B cell (primary cell): Measurements from ENCODE around the gene GORASP1. TPM values are rescaled to one million over a fixed set of nuclear protein-coding genes. Genes with fewer than 3 reads are reported as not detected.

Source experiments
- ATAC-seq: fragments of 200-7000 bp; cut with Tn5 transposase; one replicate; pipeline ENCODE4 v1.10.0; 2021; ENCODE audit warnings: low read depth, mild to moderate bottlenecking, moderate number of reproducible peaks, moderate library complexity
- CTCF ChIA-PET: fragments of 350-600 bp; sonication (Branson Sonifier 250); formaldehyde crosslinking; loops from one replicate; lab custom pipeline; 2021; ENCODE audit warnings: antibody characterized with exemption, inconsistent platforms; lab: Charles Lee
- POLR2A ChIA-PET: fragments of 350-600 bp; sonication (Branson Sonifier 250); formaldehyde crosslinking; loops from one replicate; lab custom pipeline; 2021; ENCODE audit warnings: antibody characterized with exemption; lab: Charles Lee
- DNase-seq: peaks from one replicate; pipeline ENCODE4 v3.0.0; 2013
- H2AFZ ChIP-seq: 2 replicates; pipeline ENCODE4 v1.6.1; 2012; ENCODE audit warnings: mild to moderate bottlenecking, low read depth, low read length; ENCODE audit not compliant: insufficient read depth, poor library complexity, severe bottlenecking
- H3K27ac ChIP-seq, 2 donors: 1 replicate in 1 of 2; 2 replicates in 1 of 2; pipeline ENCODE4 v1.5.1; 2012 to 2013; ENCODE audit warnings: low read length in 2 of 2, mild to moderate bottlenecking in 2 of 2, moderate library complexity in 1 of 2
- H3K27me3 ChIP-seq, 4 experiments: fragments of 200-600 bp in 1 of 4; sonication (generic) in 1 of 4; replicated peaks in 1 of 4; 1 replicate in 2 of 4; 2 replicates in 2 of 4; pipeline versions ENCODE4 v1.6.1 to v1.7.0; 2013 to 2016; ENCODE audit warnings: low read length in 3 of 4, mild to moderate bottlenecking in 2 of 4, mixed read lengths in 1 of 4, moderate library complexity in 1 of 4; ENCODE audit not compliant: insufficient read depth in 4 of 4, control insufficient read depth in 3 of 4; ENCODE audit errors: control extremely low read depth in 1 of 4
- H3K36me3 ChIP-seq, 2 experiments: replicated peaks in 1 of 2; 1 replicate in 1 of 2; 2 replicates in 1 of 2; pipeline versions ENCODE4 v1.6.1 to v1.7.1; 2013; ENCODE audit warnings: low read length in 1 of 2; ENCODE audit not compliant: insufficient read depth in 2 of 2, control insufficient read depth in 1 of 2; ENCODE audit errors: control extremely low read depth in 1 of 2, extremely low read depth in 1 of 2
- H3K4me1 ChIP-seq, 2 donors: fragments of 200-600 bp in 1 of 2; sonication (generic) in 1 of 2; 1 replicate in 1 of 2; 2 replicates in 1 of 2; pipeline versions ENCODE4 v1.5.1 to v1.6.1; 2013 to 2017; ENCODE audit warnings: low read length in 2 of 2; ENCODE audit not compliant: control insufficient read depth in 2 of 2, insufficient read depth in 2 of 2
- H3K4me2 ChIP-seq: replicated peaks from 2 replicates; pipeline ENCODE3; 2012; ENCODE audit warnings: mild to moderate bottlenecking, low read depth, low read length; ENCODE audit not compliant: poor library complexity, severe bottlenecking
- H3K4me3 ChIP-seq, 5 experiments: fragments of 200-600 bp in 1 of 5; sonication (generic) in 1 of 5; 1 replicate in 3 of 5; 2 replicates in 2 of 5; pipeline versions ENCODE4 v1.5.1 to v1.7.0; 2011 to 2016; ENCODE audit warnings: low read length in 4 of 5, mild to moderate bottlenecking in 4 of 5, low read depth in 2 of 5, control low read depth in 1 of 5, moderate library complexity in 1 of 5; ENCODE audit not compliant: insufficient read depth in 1 of 5; ENCODE audit errors: control extremely low read depth in 1 of 5, extremely low read depth in 1 of 5
- H3K79me2 ChIP-seq: fragments of 200-600 bp; sonication (generic); one replicate; pipeline ENCODE4 v1.6.0; 2016; ENCODE audit warnings: low read length; ENCODE audit not compliant: control insufficient read depth, insufficient read depth
- H3K9ac ChIP-seq: fragments of 200-600 bp; sonication (generic); 2 replicates; pipeline ENCODE4 v1.6.1; 2017; ENCODE audit warnings: mild to moderate bottlenecking, low read length, moderate library complexity
- H3K9me3 ChIP-seq, 3 donors: one replicate each; pipeline versions ENCODE4 v1.6.1 to v1.7.1; 2013; ENCODE audit warnings: low read length in 2 of 3; ENCODE audit not compliant: control insufficient read depth in 2 of 3, insufficient read depth in 1 of 3; ENCODE audit errors: control extremely low read depth in 1 of 3
- H4K20me1 ChIP-seq: 2 replicates; pipeline ENCODE4 v1.6.0; 2012; ENCODE audit warnings: mild to moderate bottlenecking, low read length; ENCODE audit not compliant: insufficient read depth, control insufficient read depth, poor library complexity, severe bottlenecking
- H3K27ac Mint-ChIP-seq: one replicate; pipeline ENCODE4 v1.8.0; 2021; ENCODE audit warnings: mixed read lengths
- H3K27me3 Mint-ChIP-seq: one replicate; pipeline ENCODE4 v1.8.0; 2021; ENCODE audit warnings: mixed read lengths
- H3K4me1 Mint-ChIP-seq: one replicate; pipeline ENCODE4 v1.8.0; 2021; ENCODE audit warnings: mixed read lengths
- H3K4me3 Mint-ChIP-seq: one replicate; pipeline ENCODE4 v1.8.0; 2021; ENCODE audit warnings: mixed read lengths
- H3K9me3 Mint-ChIP-seq: one replicate; pipeline ENCODE4 v1.8.0; 2022; ENCODE audit warnings: mixed read lengths; ENCODE audit not compliant: insufficient read depth
- CTCF ChIP-seq: fragments of 200-600 bp; IDR thresholded peaks from one replicate; pipeline ENCODE4 v1.8.0; 2022; ENCODE audit warnings: antibody characterized with exemption, mild to moderate bottlenecking
- EZH2 ChIP-seq: IDR thresholded peaks from 2 replicates; pipeline ENCODE4 v1.6.1; 2012; ENCODE audit warnings: borderline replicate concordance, low read depth, mild to moderate bottlenecking, moderate library complexity, low read length; ENCODE audit not compliant: insufficient read depth, poor library complexity, severe bottlenecking
- WGBS: methylation state at CpG from one replicate; pipeline ENCODE4 v1.1.5; 2013; ENCODE audit warnings: missing lambda C conversion rate; ENCODE audit not compliant: insufficient coverage; 5-methylcytosine and 5-hydroxymethylcytosine counted together
- intact Hi-C: fragments of 100-400 bp; cut with micrococcal nuclease; formaldehyde crosslinking; loops from one replicate; pipeline ENCODE4 v1.10.0; 2022
- polyA plus RNA-seq: library from polyadenylated mRNA; depleted of rRNA; stranded (reverse); fragments of >200 nt; gene quantifications from 2 replicates; pipeline ENCODE4 v1.2.3, GENCODE V29; 2012
- total RNA-seq, 2 donors: library from RNA; stranded (reverse); fragments of 120-200 nt in 1 of 2; gene quantifications; 1 replicate in 1 of 2; 2 replicates in 1 of 2; pipeline versions ENCODE4 v1.2.3 to v1.2.4, GENCODE V29; 2013 to 2022

The GORASP1 gene
- total and polyA plus RNA-seq, 2 donors (not counting 1 experiment from before 2014, with no cell fraction given) = 81.7 to 84.0 TPM

- no peaks in the 10 kb centered on the region for H3K27me3 ChIP-seq
- no peak for ATAC-seq
- Mint-ChIP-seq H3K27me3 (no peaks in the 10 kb centered on the region), H3K27ac (peak overlapping the region; percentile 53), H3K4me1 (peaks cover 30% of the 10 kb centered on the region), H3K9me3 (no peaks in the 10 kb centered on the region), H3K4me3 (no peak overlapping the region)
- no peak overlapping the region for H3K4me2 ChIP-seq
- peaks cover 0 to 56% of the 10 kb centered on the region in 2 experiments for H3K36me3 ChIP-seq
- H3K4me1 ChIP-seq = peaks cover 22 to 27% of the 10 kb centered on the region in 2 donors
- H3K79me2 ChIP-seq = peaks cover 22% of the 10 kb centered on the region
- TF ChIP-seq EZH2 = no peak
- no peak for TF ChIP-seq CTCF
- ChIA-PET CTCF (interaction anchor here (1.0 kb wide), 1 partner anchor 11 kb away, joined by 3 read pairs; no protein-coding TSS in a partner anchor), POLR2A (no interaction called here)
- no peak overlapping the region for H3K9ac ChIP-seq
- no peak overlapping the region for H2AFZ ChIP-seq
- H3K27ac ChIP-seq = no peak overlapping the region
- H3K4me3 ChIP-seq = no peak overlapping the region
- no peak for DNase-seq
- H3K9me3 ChIP-seq = no peaks in the 10 kb centered on the region
- intact Hi-C loops = no loop called here
- 98% methylated on average over 5 of the region's 7 CpGs for WGBS
- H4K20me1 ChIP-seq = peaks cover 38% of the 10 kb centered on the region
Observed at GRCh38 chr3:39138804-39139415, 31.5 kb upstream of the GORASP1 start.

GRCh38 chr3:39137991-39138803 is 30.8 kb upstream of the GORASP1 start:
- Histone ChIP-seq H2AFZ (no peak overlapping the region), H3K27ac (no peak overlapping the region), H3K9ac (no peak overlapping the region), H3K9me3 (no peaks in the 10 kb centered on the region), H3K79me2 (peaks cover 15% of the 10 kb centered on the region), H3K4me1 (peaks cover 22 to 27% of the 10 kb centered on the region in 2 donors), H3K4me2 (no peak overlapping the region), H3K4me3 (no peak overlapping the region), H3K27me3 (no peaks in the 10 kb centered on the region), H3K36me3 (peaks cover 0 to 55% of the 10 kb centered on the region in 2 experiments), H4K20me1 (peaks cover 31% of the 10 kb centered on the region)
- ATAC-seq = no peak
- TF ChIP-seq EZH2 = no peak
- no peaks in the 10 kb centered on the region for H3K27me3 Mint-ChIP-seq
- intact Hi-C loops = no loop called here
- no peaks in the 10 kb centered on the region for H3K9me3 Mint-ChIP-seq
- POLR2A ChIA-PET = no interaction called here
- WGBS = 99% methylated on average over 6 of the region's 10 CpGs
- DNase-seq = no peak
- CTCF ChIA-PET = interaction anchor here (1.0 kb wide), 1 partner anchor 11 kb away, joined by 3 read pairs; no protein-coding TSS in a partner anchor
- H3K27ac Mint-ChIP-seq = peak overlapping the region; percentile 53
- H3K4me1 Mint-ChIP-seq = peaks cover 26% of the 10 kb centered on the region
- H3K4me3 Mint-ChIP-seq = no peak overlapping the region
